ENCODE data around the gene RAB31.

RAB31 gene

GRCh38 chr18:9694174-9694573 lies 13.9 kb upstream of the RAB31 start:
- DNase-seq, result no peak

- no peak for DNase-seq
These were observed 13.1 kb upstream of the RAB31 start for GRCh38 chr18:9694952-9695495.

- DNase-seq, result no peak
These were observed 12.5 kb upstream of the RAB31 start for GRCh38 chr18:9695605-9696004.

GRCh38 chr18:9696112-9696511 lies 12.0 kb upstream of the RAB31 start:
- no peak for DNase-seq

- no peak for DNase-seq
These were observed 11.4 kb upstream of the RAB31 start for GRCh38 chr18:9696701-9697100.

- no peak for DNase-seq
These were observed 11.0 kb upstream of the RAB31 start for GRCh38 chr18:9697121-9697520.

GRCh38 chr18:9698497-9698896 lies 9.6 kb upstream of the RAB31 start:
- no peak for DNase-seq

- DNase-seq, result peak; percentile 43
These were observed 7.8 kb upstream of the RAB31 start for GRCh38 chr18:9700261-9700796.

- DNase-seq, result no peak
These were observed 6.3 kb upstream of the RAB31 start for GRCh38 chr18:9701609-9702349.

- no peak for DNase-seq
These were observed 3.6 kb upstream of the RAB31 start for GRCh38 chr18:9704233-9705118.

GRCh38 chr18:9705183-9705829 lies 2.8 kb upstream of the RAB31 start:
- DNase-seq, result peak; percentile 80

- peak; percentile 73 for DNase-seq
These were observed 1.8 kb upstream of the RAB31 start for GRCh38 chr18:9706081-9706935.

- peak; percentile 55 for DNase-seq
These were observed 582 bp upstream of the RAB31 start for GRCh38 chr18:9707381-9708056.

GRCh38 chr18:9708434-9709303 lies 568 bp downstream of the RAB31 start:
- DNase-seq, result no peak

- DNase-seq, result no peak
These were observed 1.3 kb downstream of the RAB31 start for GRCh38 chr18:9709304-9709877.

- DNase-seq, result no peak
These were observed 1.9 kb downstream of the RAB31 start for GRCh38 chr18:9710037-9710436.

- no peak for DNase-seq
These were observed 3.4 kb downstream of the RAB31 start for GRCh38 chr18:9711361-9712129.

GRCh38 chr18:9712130-9712577 lies 4.1 kb downstream of the RAB31 start:
- DNase-seq, result no peak

- DNase-seq, result peak; percentile 69
These were observed 4.5 kb downstream of the RAB31 start for GRCh38 chr18:9712611-9713010.

Data from fibroblast of skin of back (primary cell).